Panc1 (cell line): ENCODE measurements around the gene LIME1. TPM values are rescaled to one million over a fixed set of nuclear protein-coding genes. Genes with fewer than 3 reads are reported as not detected.

ENCODE experiments used
- ATAC-seq: fragments of 200-7000 bp; cut with Tn5 transposase; 2 replicates; pipeline ENCODE4 v1.9.1; 2020; ENCODE audit warnings: mild to moderate bottlenecking, moderate library complexity
- BruUV-seq: library from RNA; stranded (reverse); fragments of 400-500 nt; replicated peaks from 2 replicates; lab custom pipeline; 2021; lab: Mats Ljungman, UMichigan
- CTCF ChIA-PET: fragments of 300-600 bp; sonication (Branson Sonifier 250); formaldehyde crosslinking; loops from one replicate; lab custom pipeline; 2022; ENCODE audit warnings: antibody characterized with exemption; lab: Charles Lee
- POLR2A ChIA-PET: fragments of 300-600 bp; sonication (Branson Sonifier 250); formaldehyde crosslinking; loops from one replicate; lab custom pipeline; 2022; ENCODE audit warnings: antibody characterized with exemption; lab: Charles Lee
- DNase-seq: peaks from one replicate; pipeline ENCODE4 v3.0.0-alpha.2; 2010; ENCODE audit warnings: low read depth, low spot score
- H3K27ac ChIP-seq: 2 replicates; pipeline ENCODE4 v1.5.1; 2011; ENCODE audit warnings: mild to moderate bottlenecking, low read length, inconsistent platforms
- H3K27me3 ChIP-seq: fragments of 200-500 bp; sonication (Bioruptor generic); 2 replicates; pipeline ENCODE4 v1.6.0; 2014; ENCODE audit warnings: low read length, inconsistent platforms; ENCODE audit not compliant: control insufficient read depth, insufficient read depth
- H3K36me3 ChIP-seq: fragments of 200-500 bp; sonication (Bioruptor generic); 2 replicates; pipeline ENCODE4 v1.5.1; 2014; ENCODE audit warnings: inconsistent platforms, mild to moderate bottlenecking, low read length, moderate library complexity; ENCODE audit not compliant: control insufficient read depth, insufficient read depth
- H3K4me1 ChIP-seq: 2 replicates; pipeline ENCODE4 v1.5.1; 2011; ENCODE audit warnings: inconsistent platforms, mild to moderate bottlenecking, low read length, moderate library complexity; ENCODE audit not compliant: control insufficient read depth, insufficient read depth
- H3K4me3 ChIP-seq, 2 experiments: 2 replicates each; pipeline ENCODE4 v1.5.1; 2011 to 2012; ENCODE audit warnings: low read depth in 2 of 2, low read length in 2 of 2, mild to moderate bottlenecking in 2 of 2, inconsistent platforms in 1 of 2, moderate library complexity in 1 of 2
- H3K9me3 ChIP-seq: fragments of 200-500 bp; sonication (Bioruptor generic); 2 replicates; pipeline ENCODE4 v1.5.1; 2014; ENCODE audit warnings: low read depth, mild to moderate bottlenecking, inconsistent platforms, low read length, moderate library complexity; ENCODE audit not compliant: control insufficient read depth, insufficient read depth
- POLR2AphosphoS5 ChIP-seq: IDR thresholded peaks from 2 replicates; pipeline ENCODE4 v1.6.1; 2012; ENCODE audit warnings: mild to moderate bottlenecking, low read depth, low read length, moderate library complexity
- SIN3A ChIP-seq: IDR thresholded peaks from 2 replicates; pipeline ENCODE4 v1.6.1; 2012; ENCODE audit warnings: low read depth, mild to moderate bottlenecking, low read length, moderate library complexity, borderline replicate concordance; ENCODE audit not compliant: insufficient read depth
- TCF7L2 ChIP-seq: IDR thresholded peaks from 2 replicates; pipeline ENCODE4 v1.6.1; 2011; ENCODE audit warnings: mild to moderate bottlenecking, low read depth, low read length, inconsistent platforms
- in situ Hi-C: cut with HindIII; loops from 2 replicates; pipeline ENCODE4 v1.10.0; 2016; ENCODE audit warnings: low sequenced_read_pairs, low pct_unique_long_range_greater_than_20kb
- intact Hi-C: fragments of 100-400 bp; cut with micrococcal nuclease; formaldehyde crosslinking; loops from one replicate; pipeline ENCODE4 v1.10.0; 2022; ENCODE audit not compliant: unreplicated experiment
- total RNA-seq: library from RNA; stranded (reverse); gene quantifications from one replicate; pipeline ENCODE4 v1.2.1, GENCODE V29; 2021; ENCODE audit not compliant: unreplicated experiment
- TF ChIP-seq, protein P1 (sequence below): fragments of 450-650 bp; IDR thresholded peaks from 2 replicates; pipeline ENCODE4 v1.5.1; 2017; ENCODE audit warnings: mild to moderate bottlenecking
- TF ChIP-seq, protein P2 (sequence below), 2 experiments: IDR thresholded peaks; 2 replicates each; pipeline ENCODE4 v1.6.1; 2011 to 2012; ENCODE audit warnings: low read depth in 2 of 2, control low read depth in 1 of 2, low read length in 1 of 2, mild to moderate bottlenecking in 1 of 2, moderate library complexity in 1 of 2; ENCODE audit not compliant: insufficient read depth in 1 of 2

Gene LIME1
- total RNA-seq, 1 experiment from 2014 or later, result 15.2 TPM

DNA sequence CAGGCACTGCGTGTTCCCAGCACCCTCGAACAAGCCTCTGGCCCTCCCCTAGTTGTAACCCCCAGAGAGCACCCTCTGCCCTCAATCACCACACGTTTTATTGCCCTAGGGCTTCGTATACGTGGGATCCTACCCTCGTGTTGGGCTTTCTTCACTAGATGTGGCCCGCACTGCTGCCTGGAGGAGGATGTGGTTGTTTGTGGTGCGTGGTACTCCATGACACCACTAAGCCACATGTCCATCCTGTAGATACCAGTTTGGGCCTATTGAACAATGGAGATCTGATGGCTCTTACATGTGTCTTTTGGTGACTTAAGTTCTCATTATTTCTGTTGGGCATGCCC is 20.2 kb downstream of the LIME1 start:
- CTCF ChIA-PET, result no interaction called here
- ATAC-seq, result no peak
- TF ChIP-seq TCF7L2 (no peak), SIN3A (no peak), POLR2AphosphoS5 (no peak)
- TF ChIP-seq, protein P1, sequence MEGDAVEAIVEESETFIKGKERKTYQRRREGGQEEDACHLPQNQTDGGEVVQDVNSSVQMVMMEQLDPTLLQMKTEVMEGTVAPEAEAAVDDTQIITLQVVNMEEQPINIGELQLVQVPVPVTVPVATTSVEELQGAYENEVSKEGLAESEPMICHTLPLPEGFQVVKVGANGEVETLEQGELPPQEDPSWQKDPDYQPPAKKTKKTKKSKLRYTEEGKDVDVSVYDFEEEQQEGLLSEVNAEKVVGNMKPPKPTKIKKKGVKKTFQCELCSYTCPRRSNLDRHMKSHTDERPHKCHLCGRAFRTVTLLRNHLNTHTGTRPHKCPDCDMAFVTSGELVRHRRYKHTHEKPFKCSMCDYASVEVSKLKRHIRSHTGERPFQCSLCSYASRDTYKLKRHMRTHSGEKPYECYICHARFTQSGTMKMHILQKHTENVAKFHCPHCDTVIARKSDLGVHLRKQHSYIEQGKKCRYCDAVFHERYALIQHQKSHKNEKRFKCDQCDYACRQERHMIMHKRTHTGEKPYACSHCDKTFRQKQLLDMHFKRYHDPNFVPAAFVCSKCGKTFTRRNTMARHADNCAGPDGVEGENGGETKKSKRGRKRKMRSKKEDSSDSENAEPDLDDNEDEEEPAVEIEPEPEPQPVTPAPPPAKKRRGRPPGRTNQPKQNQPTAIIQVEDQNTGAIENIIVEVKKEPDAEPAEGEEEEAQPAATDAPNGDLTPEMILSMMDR, result no peak
- TF ChIP-seq, protein P2, sequence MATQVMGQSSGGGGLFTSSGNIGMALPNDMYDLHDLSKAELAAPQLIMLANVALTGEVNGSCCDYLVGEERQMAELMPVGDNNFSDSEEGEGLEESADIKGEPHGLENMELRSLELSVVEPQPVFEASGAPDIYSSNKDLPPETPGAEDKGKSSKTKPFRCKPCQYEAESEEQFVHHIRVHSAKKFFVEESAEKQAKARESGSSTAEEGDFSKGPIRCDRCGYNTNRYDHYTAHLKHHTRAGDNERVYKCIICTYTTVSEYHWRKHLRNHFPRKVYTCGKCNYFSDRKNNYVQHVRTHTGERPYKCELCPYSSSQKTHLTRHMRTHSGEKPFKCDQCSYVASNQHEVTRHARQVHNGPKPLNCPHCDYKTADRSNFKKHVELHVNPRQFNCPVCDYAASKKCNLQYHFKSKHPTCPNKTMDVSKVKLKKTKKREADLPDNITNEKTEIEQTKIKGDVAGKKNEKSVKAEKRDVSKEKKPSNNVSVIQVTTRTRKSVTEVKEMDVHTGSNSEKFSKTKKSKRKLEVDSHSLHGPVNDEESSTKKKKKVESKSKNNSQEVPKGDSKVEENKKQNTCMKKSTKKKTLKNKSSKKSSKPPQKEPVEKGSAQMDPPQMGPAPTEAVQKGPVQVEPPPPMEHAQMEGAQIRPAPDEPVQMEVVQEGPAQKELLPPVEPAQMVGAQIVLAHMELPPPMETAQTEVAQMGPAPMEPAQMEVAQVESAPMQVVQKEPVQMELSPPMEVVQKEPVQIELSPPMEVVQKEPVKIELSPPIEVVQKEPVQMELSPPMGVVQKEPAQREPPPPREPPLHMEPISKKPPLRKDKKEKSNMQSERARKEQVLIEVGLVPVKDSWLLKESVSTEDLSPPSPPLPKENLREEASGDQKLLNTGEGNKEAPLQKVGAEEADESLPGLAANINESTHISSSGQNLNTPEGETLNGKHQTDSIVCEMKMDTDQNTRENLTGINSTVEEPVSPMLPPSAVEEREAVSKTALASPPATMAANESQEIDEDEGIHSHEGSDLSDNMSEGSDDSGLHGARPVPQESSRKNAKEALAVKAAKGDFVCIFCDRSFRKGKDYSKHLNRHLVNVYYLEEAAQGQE (IDR thresholded peaks at IDR 0.05; ENCODE audit: insufficient read depth in 1 of 2, low read depth in 2 of 2, low read length in 1 of 2), result no peak
- no peak overlapping the region for H3K4me3 ChIP-seq
- no TSS peak for BruUV-seq
- H3K27ac ChIP-seq, result no peak overlapping the region
- intact Hi-C loops, result no loop called here
- no peaks in the 10 kb centered on the region for H3K9me3 ChIP-seq
- in situ Hi-C loops, result no loop called here
- no peaks in the 10 kb centered on the region for H3K27me3 ChIP-seq
- H3K4me1 ChIP-seq, result no peaks in the 10 kb centered on the region
- no peaks in the 10 kb centered on the region for H3K36me3 ChIP-seq
- POLR2A ChIA-PET, result no interaction called here
- no peak for DNase-seq

DNA sequence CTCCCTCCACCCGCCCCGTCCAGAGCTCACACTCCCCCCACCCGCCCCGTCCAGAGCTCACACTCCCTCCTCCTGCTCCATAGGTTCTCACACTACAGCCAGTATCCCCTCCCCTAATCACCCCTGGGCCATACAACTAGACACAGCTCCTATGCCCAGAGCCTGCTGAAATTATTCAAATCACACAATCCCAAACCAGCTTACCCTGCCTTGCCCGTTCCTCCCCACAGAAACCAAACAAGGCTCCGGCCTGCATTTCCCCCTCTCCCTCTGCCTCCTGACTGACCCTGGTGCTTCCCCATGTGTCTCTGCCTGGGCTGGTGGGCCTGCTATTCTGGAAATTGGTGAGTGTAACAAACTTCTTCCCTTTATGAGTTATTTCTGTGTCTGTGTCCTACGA is 21.7 kb downstream of the LIME1 start:
- Histone ChIP-seq H3K27ac (no peak overlapping the region), H3K4me1 (no peaks in the 10 kb centered on the region), H3K4me3 (no peak overlapping the region), H3K36me3 (no peaks in the 10 kb centered on the region), H3K27me3 (no peaks in the 10 kb centered on the region), H3K9me3 (no peaks in the 10 kb centered on the region)
- POLR2A ChIA-PET, result no interaction called here
- intact Hi-C loops (no loop called here), in situ Hi-C loops (no loop called here)
- CTCF ChIA-PET, result no interaction called here
- TF ChIP-seq, protein P1, result no peak
- TF ChIP-seq TCF7L2, result no peak
- no peak for TF ChIP-seq POLR2AphosphoS5
- no peak for TF ChIP-seq SIN3A
- no peak for ATAC-seq
- no peak for DNase-seq
- BruUV-seq, result no TSS peak
